ENCODE measurements around the gene NPIPA2. TPM values are rescaled to one million over a fixed set of nuclear protein-coding genes. Genes with fewer than 3 reads are reported as not detected.

The NPIPA2 gene
- total RNA-seq, 1 donor from 2014 or later, result not detected

Other genes with a start within 250 kb of the NPIPA2 start
- gene PARN, start 112.3 kb upstream of the NPIPA2 start, total RNA-seq, result 54.7 TPM
- 107 TPM for gene BFAR, start 109.6 kb upstream of the NPIPA2 start, total RNA-seq
- gene PLA2G10, start 48.2 kb upstream of the NPIPA2 start, total RNA-seq, result not detected
- gene NPIPA3, start 39.1 kb upstream of the NPIPA2 start, total RNA-seq, result not detected
- gene NOMO1, start 91.2 kb downstream of the NPIPA2 start, total RNA-seq, result 103 TPM
- 84.9 TPM for gene NPIPA1, start 194.9 kb downstream of the NPIPA2 start, total RNA-seq
- 69.1 TPM for gene PDXDC1, start 232.5 kb downstream of the NPIPA2 start, total RNA-seq